GM12878 (cell line): ENCODE data around the gene MAPK1. TPM values are rescaled to one million over a fixed set of nuclear protein-coding genes. Genes with fewer than 3 reads are reported as not detected.

Experiments
- ATAC-seq: fragments of 200-7000 bp; cut with Tn5 transposase; 3 replicates; pipeline ENCODE4 v1.9.1; 2020; ENCODE audit warnings: mild to moderate bottlenecking, moderate library complexity
- BruUV-seq: library from RNA; stranded (reverse); fragments of 400-500 nt; replicated peaks from 2 replicates; lab custom pipeline; 2021; lab: Mats Ljungman, UMichigan
- CTCF ChIA-PET: fragments of 300-600 bp; sonication (Branson Sonifier 250); formaldehyde crosslinking; extraction: SDS; loops from one replicate; lab custom pipeline; 2021; ENCODE audit warnings: inconsistent platforms; lab: Yijun Ruan, JAX
- POLR2A ChIA-PET: fragments of 350-600 bp; formaldehyde crosslinking; extraction: SDS; loops from one replicate; lab custom pipeline; 2021; ENCODE audit warnings: inconsistent platforms; lab: Charles Lee
- RAD21 ChIA-PET: fragments of 300-600 bp; sonication (Branson Sonifier 250); formaldehyde crosslinking; loops from one replicate; lab custom pipeline; 2023; ENCODE audit warnings: antibody characterized with exemption; ENCODE audit not compliant: unreplicated experiment; lab: Charles Lee
- SMC1A ChIA-PET: fragments of 300-600 bp; sonication (Branson Sonifier 250); formaldehyde crosslinking; loops from one replicate; lab custom pipeline; 2023; ENCODE audit not compliant: unreplicated experiment, uncharacterized antibody; lab: Charles Lee
- DNase-seq: peaks from one replicate; pipeline ENCODE4 v3.0.0-alpha.2; 2011; ENCODE audit warnings: low read depth, low spot score
- FAIRE-seq: peaks from 3 replicates; lab custom pipeline; 2011; peaks lifted over from hg19 to GRCh38; lab: Jason Lieb, UNC
- H2AFZ ChIP-seq: 2 replicates; pipeline ENCODE4 v1.6.0; 2011; ENCODE audit warnings: low read depth, low read length, control low read depth; ENCODE audit not compliant: control insufficient read depth
- H3K27ac ChIP-seq: 2 replicates; pipeline ENCODE4 v1.5.1; 2011; ENCODE audit warnings: control low read depth; ENCODE audit not compliant: control insufficient read depth, insufficient read depth
- H3K27me3 ChIP-seq, 2 experiments: replicated peaks in 1 of 2; 2 replicates each; pipeline versions ENCODE4 v1.6.0 to v1.6.1; 2011; ENCODE audit warnings: low read length in 1 of 2; ENCODE audit not compliant: control insufficient read depth in 2 of 2, insufficient read depth in 2 of 2
- H3K36me3 ChIP-seq, 2 experiments: 2 replicates each; pipeline ENCODE4 v1.5.1; 2011; ENCODE audit warnings: low read length in 1 of 2; ENCODE audit not compliant: control insufficient read depth in 2 of 2, insufficient read depth in 2 of 2
- H3K4me1 ChIP-seq: 2 replicates; pipeline ENCODE4 v1.6.1; 2011; ENCODE audit warnings: mild to moderate bottlenecking, low read length, moderate library complexity, mixed read lengths; ENCODE audit not compliant: control insufficient read depth, insufficient read depth
- H3K4me2 ChIP-seq: 2 replicates; pipeline ENCODE4 v1.6.0; 2011; ENCODE audit warnings: control low read depth; ENCODE audit not compliant: control insufficient read depth, insufficient read depth
- H3K4me3 ChIP-seq: fragments of 200-600 bp; sonication (generic); 2 replicates; pipeline ENCODE4 v1.5.1; 2016
- H3K79me2 ChIP-seq: 2 replicates; pipeline ENCODE4 v1.6.0; 2011; ENCODE audit warnings: low read length; ENCODE audit not compliant: control insufficient read depth, insufficient read depth
- H3K9ac ChIP-seq: 2 replicates; pipeline ENCODE4 v1.8.0; 2011; ENCODE audit warnings: low read length, control low read depth, mixed read lengths; ENCODE audit not compliant: control insufficient read depth, insufficient read depth
- H3K9me3 ChIP-seq: replicated peaks from 3 replicates; pipeline ENCODE4 v1.5.1; 2011; ENCODE audit warnings: mild to moderate bottlenecking, low read length; ENCODE audit not compliant: control insufficient read depth, insufficient read depth
- H4K20me1 ChIP-seq: 2 replicates; pipeline ENCODE4 v1.6.0; 2011; ENCODE audit not compliant: control insufficient read depth, insufficient read depth
- BACH1 ChIP-seq: fragments of 450-650 bp; IDR thresholded peaks from 2 replicates; pipeline ENCODE4 v1.6.1; 2017; ENCODE audit warnings: mild to moderate bottlenecking, borderline replicate concordance
- BHLHE40 ChIP-seq, 2 experiments: fragments of 450-650 bp in 1 of 2; IDR thresholded peaks; 2 replicates each; pipeline ENCODE4 v1.6.1; 2011 to 2017; ENCODE audit warnings: low read depth in 2 of 2, borderline replicate concordance in 1 of 2, improper control_type of control experiment in 1 of 2, low read length in 1 of 2, mild to moderate bottlenecking in 1 of 2
- BRCA1 ChIP-seq: IDR thresholded peaks from 2 replicates; pipeline ENCODE4 v1.6.1; 2011; ENCODE audit warnings: low read depth, low read length, improper control_type of control experiment
- CBX5 ChIP-seq: sonication (generic); IDR thresholded peaks from 2 replicates; pipeline ENCODE4 v1.6.1; 2016; ENCODE audit warnings: low read depth, moderate library complexity, mild to moderate bottlenecking, inconsistent platforms
- CREB1 ChIP-seq: IDR thresholded peaks from 2 replicates; pipeline ENCODE4 v1.6.1; 2012; ENCODE audit warnings: low read depth, mild to moderate bottlenecking, inconsistent platforms
- GABPA ChIP-seq: IDR thresholded peaks from 2 replicates; pipeline ENCODE4 v1.6.1; 2014; ENCODE audit warnings: antibody characterized with exemption, low read depth, mild to moderate bottlenecking, inconsistent platforms
- RAD51 ChIP-seq: fragments of 450-650 bp; IDR thresholded peaks from 2 replicates; pipeline ENCODE4 v1.6.1; 2016; ENCODE audit warnings: moderate library complexity, mild to moderate bottlenecking, inconsistent platforms
- RB1 ChIP-seq: fragments of 450-650 bp; formaldehyde crosslinking; IDR thresholded peaks from 2 replicates; pipeline ENCODE4 v1.6.1; 2017; ENCODE audit warnings: mild to moderate bottlenecking, borderline replicate concordance
- RFX5 ChIP-seq: IDR thresholded peaks from 2 replicates; pipeline ENCODE4 v1.6.1; 2011; ENCODE audit warnings: low read depth, low read length, improper control_type of control experiment
- STAT1 ChIP-seq: fragments of 450-650 bp; conservative IDR thresholded peaks from 2 replicates; pipeline ENCODE4 v1.6.1; 2014; ENCODE audit warnings: antibody characterized with exemption, mild to moderate bottlenecking
- TARDBP ChIP-seq: IDR thresholded peaks from 2 replicates; pipeline ENCODE4 v1.6.1; 2016; ENCODE audit warnings: borderline replicate concordance
- TCF12 ChIP-seq: IDR thresholded peaks from 2 replicates; pipeline ENCODE4 v1.6.1; 2011; ENCODE audit warnings: low read depth, mild to moderate bottlenecking, low read length
- ZBED1 ChIP-seq: IDR thresholded peaks from 2 replicates; pipeline ENCODE4 v1.6.1; 2016; ENCODE audit warnings: borderline replicate concordance
- ZNF274 ChIP-seq: IDR thresholded peaks from one replicate; pipeline ENCODE4 v1.8.0; 2011; ENCODE audit not compliant: insufficient read length, insufficient read depth
- WGBS: methylation state at CpG from one replicate; pipeline ENCODE4 v1.1.6; 2016; ENCODE audit warnings: low lambda C conversion rate; ENCODE audit not compliant: insufficient replicate concordance, insufficient coverage; ENCODE audit errors: missing lambda C conversion rate; 5-methylcytosine and 5-hydroxymethylcytosine counted together
- in situ Hi-C: fragments of 300-500 bp; cut with MboI; formaldehyde crosslinking; loops from 9 replicates; pipeline ENCODE4 v1.14.3; 2018; ENCODE audit warnings: mixed read lengths
- intact Hi-C: fragments of 100-400 bp; cut with micrococcal nuclease; formaldehyde crosslinking; loops from one replicate; pipeline ENCODE4 v1.14.2; 2022; ENCODE audit not compliant: unreplicated experiment
- polyA plus RNA-seq, 11 experiments: library from polyadenylated mRNA; depleted of rRNA in 4 of 11; unstranded in 6 of 11; stranded (reverse) in 5 of 11; fragments of >200 nt; fragmentation: Nextera tagmentation in 4 of 11; fragmentation: Illumina TruSeq in 1 of 11; extraction: Ambion mirVana in 4 of 11; extraction: Trizol in 1 of 11; gene quantifications; 1 replicate in 1 of 11; 2 replicates in 10 of 11; pipeline versions ENCODE4 v1.2.1 to v1.2.3, GENCODE V29; 2011 to 2016; ENCODE audit warnings: inconsistent platforms in 2 of 11, missing spikeins in 2 of 11, low read depth in 1 of 11
- total RNA-seq, 4 experiments: library from RNA; depleted of rRNA in 3 of 4; stranded (reverse); fragments of >200 nt in 3 of 4; fragmentation: Illumina TruSeq in 1 of 4; extraction: Trizol in 1 of 4; gene quantifications; 2 replicates each; pipeline versions ENCODE4 v1.2.1 to v1.2.3, GENCODE V29; 2013 to 2021
- TF ChIP-seq, protein P1 (sequence below): fragments of 450-650 bp; IDR thresholded peaks from 2 replicates; pipeline ENCODE4 v1.6.1; 2017; ENCODE audit warnings: mild to moderate bottlenecking, moderate library complexity
- TF ChIP-seq, protein P2 (sequence below): fragments of 450-650 bp; IDR thresholded peaks from 2 replicates; pipeline ENCODE4 v1.6.1; 2016; ENCODE audit warnings: mild to moderate bottlenecking

Gene MAPK1
- total and polyA plus RNA-seq, 10 of the 15 experiments (the other 5 are each of a cell fraction or from before 2014, with no cell fraction given), result 7.0 to 123 (median 58.4) TPM

DNA sequence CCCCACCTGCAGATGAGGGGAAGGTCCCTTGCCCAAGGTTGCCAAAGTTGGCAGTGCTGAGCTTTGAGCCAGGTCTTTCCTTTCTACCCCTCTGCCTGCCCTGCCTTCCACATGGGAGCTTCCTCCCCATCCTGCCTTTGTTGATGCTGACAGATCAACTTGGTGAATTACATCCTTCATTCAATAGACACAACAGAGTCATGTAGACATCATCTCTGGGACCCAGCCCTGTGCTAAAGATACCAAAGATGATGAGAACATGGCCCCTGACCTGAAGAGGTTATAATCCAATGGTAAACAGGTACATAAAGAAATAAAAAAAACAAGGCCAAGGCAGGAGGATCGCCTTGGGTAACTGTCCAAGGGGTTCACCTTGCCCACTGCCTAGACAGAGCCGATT, 42.4 kb upstream of the MAPK1 start:
- Histone ChIP-seq H3K9ac (no peak overlapping the region), H3K4me2 (no peak overlapping the region), H3K36me3 (no peaks in the 10 kb centered on the region), H2AFZ (no peak overlapping the region), H3K4me3 (no peak overlapping the region), H4K20me1 (no peaks in the 10 kb centered on the region), H3K9me3 (no peaks in the 10 kb centered on the region), H3K4me1 (no peaks in the 10 kb centered on the region), H3K27me3 (no peaks in the 10 kb centered on the region), H3K79me2 (no peaks in the 10 kb centered on the region), H3K27ac (no peak overlapping the region)
- ATAC-seq, result no peak
- intact Hi-C loops, result no loop called here
- no TSS peak for BruUV-seq
- FAIRE-seq, result no peak
- ChIA-PET POLR2A (no interaction called here), SMC1A (interaction anchor here (1.2 kb wide), 1 partner anchor 28 kb away, joined by 3 read pairs; no protein-coding TSS in a partner anchor), CTCF (interaction anchor here (1.1 kb wide), 1 partner anchor 18 kb away, joined by 3 read pairs; no protein-coding TSS in a partner anchor), RAD21 (no interaction called here)
- in situ Hi-C loops, result no loop called here
- TF ChIP-seq BACH1 (no peak), STAT1 (no peak), ZNF274 (no peak), BHLHE40 (IDR thresholded peaks at IDR 0.05; ENCODE audit: borderline replicate concordance in 1 of 2, low read depth in 2 of 2, low read length in 1 of 2) (no peak), ZBED1 (no peak), CBX5 (no peak), GABPA (no peak), CREB1 (no peak), RB1 (no peak), RFX5 (no peak), BRCA1 (no peak), TCF12 (no peak), RAD51 (no peak), TARDBP (no peak)
- TF ChIP-seq, protein P1, sequence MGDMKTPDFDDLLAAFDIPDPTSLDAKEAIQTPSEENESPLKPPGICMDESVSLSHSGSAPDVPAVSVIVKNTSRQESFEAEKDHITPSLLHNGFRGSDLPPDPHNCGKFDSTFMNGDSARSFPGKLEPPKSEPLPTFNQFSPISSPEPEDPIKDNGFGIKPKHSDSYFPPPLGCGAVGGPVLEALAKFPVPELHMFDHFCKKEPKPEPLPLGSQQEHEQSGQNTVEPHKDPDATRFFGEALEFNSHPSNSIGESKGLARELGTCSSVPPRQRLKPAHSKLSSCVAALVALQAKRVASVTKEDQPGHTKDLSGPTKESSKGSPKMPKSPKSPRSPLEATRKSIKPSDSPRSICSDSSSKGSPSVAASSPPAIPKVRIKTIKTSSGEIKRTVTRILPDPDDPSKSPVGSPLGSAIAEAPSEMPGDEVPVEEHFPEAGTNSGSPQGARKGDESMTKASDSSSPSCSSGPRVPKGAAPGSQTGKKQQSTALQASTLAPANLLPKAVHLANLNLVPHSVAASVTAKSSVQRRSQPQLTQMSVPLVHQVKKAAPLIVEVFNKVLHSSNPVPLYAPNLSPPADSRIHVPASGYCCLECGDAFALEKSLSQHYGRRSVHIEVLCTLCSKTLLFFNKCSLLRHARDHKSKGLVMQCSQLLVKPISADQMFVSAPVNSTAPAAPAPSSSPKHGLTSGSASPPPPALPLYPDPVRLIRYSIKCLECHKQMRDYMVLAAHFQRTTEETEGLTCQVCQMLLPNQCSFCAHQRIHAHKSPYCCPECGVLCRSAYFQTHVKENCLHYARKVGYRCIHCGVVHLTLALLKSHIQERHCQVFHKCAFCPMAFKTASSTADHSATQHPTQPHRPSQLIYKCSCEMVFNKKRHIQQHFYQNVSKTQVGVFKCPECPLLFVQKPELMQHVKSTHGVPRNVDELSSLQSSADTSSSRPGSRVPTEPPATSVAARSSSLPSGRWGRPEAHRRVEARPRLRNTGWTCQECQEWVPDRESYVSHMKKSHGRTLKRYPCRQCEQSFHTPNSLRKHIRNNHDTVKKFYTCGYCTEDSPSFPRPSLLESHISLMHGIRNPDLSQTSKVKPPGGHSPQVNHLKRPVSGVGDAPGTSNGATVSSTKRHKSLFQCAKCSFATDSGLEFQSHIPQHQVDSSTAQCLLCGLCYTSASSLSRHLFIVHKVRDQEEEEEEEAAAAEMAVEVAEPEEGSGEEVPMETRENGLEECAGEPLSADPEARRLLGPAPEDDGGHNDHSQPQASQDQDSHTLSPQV, result no peak
- TF ChIP-seq, protein P2, sequence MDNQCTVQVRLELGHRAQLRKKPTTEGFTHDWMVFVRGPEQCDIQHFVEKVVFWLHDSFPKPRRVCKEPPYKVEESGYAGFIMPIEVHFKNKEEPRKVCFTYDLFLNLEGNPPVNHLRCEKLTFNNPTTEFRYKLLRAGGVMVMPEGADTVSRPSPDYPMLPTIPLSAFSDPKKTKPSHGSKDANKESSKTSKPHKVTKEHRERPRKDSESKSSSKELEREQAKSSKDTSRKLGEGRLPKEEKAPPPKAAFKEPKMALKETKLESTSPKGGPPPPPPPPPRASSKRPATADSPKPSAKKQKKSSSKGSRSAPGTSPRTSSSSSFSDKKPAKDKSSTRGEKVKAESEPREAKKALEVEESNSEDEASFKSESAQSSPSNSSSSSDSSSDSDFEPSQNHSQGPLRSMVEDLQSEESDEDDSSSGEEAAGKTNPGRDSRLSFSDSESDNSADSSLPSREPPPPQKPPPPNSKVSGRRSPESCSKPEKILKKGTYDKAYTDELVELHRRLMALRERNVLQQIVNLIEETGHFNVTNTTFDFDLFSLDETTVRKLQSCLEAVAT, result no peak
- WGBS, result 52% methylated on average over 2 of the region's 2 CpGs
- DNase-seq, result no peak
